Activated CD8-positive, alpha-beta T cell treated with anti-CD3 and anti-CD28 coated beads for 36 hours (primary cell): Measurements from ENCODE around the gene UBE2D1. TPM values are rescaled to one million over a fixed set of nuclear protein-coding genes. Genes with fewer than 3 reads are reported as not detected.

Experiments
- ATAC-seq: fragments of 200-7000 bp; cut with Tn5 transposase; one replicate; pipeline ENCODE4 v1.10.0; 2021; ENCODE audit warnings: mild to moderate bottlenecking, moderate library complexity
- CTCF ChIA-PET: fragments of 350-600 bp; sonication (Branson Sonifier 250); formaldehyde crosslinking; loops from one replicate; lab custom pipeline; 2021; ENCODE audit warnings: antibody characterized with exemption; lab: Charles Lee
- POLR2A ChIA-PET: fragments of 350-600 bp; sonication (Branson Sonifier 250); formaldehyde crosslinking; loops from one replicate; lab custom pipeline; 2021; ENCODE audit warnings: antibody characterized with exemption; lab: Charles Lee
- DNase-seq: peaks from one replicate; pipeline ENCODE4 v3.0.0-alpha.2; 2020
- H3K27ac Mint-ChIP-seq: one replicate; pipeline ENCODE4 v1.8.0; 2021; ENCODE audit warnings: mild to moderate bottlenecking, mixed read lengths
- H3K27me3 Mint-ChIP-seq: one replicate; pipeline ENCODE4 v1.8.0; 2021; ENCODE audit warnings: mixed read lengths
- H3K36me3 Mint-ChIP-seq: one replicate; pipeline ENCODE4 v1.8.0; 2021; ENCODE audit warnings: low read depth, mixed read lengths
- H3K4me1 Mint-ChIP-seq: one replicate; pipeline ENCODE4 v1.8.0; 2021; ENCODE audit warnings: low read depth, mixed read lengths
- H3K4me3 Mint-ChIP-seq: one replicate; pipeline ENCODE4 v1.8.0; 2021; ENCODE audit warnings: mild to moderate bottlenecking, moderate library complexity, mixed read lengths
- H3K9me3 Mint-ChIP-seq: one replicate; pipeline ENCODE4 v1.8.0; 2021; ENCODE audit warnings: mixed read lengths
- intact Hi-C: fragments of 100-400 bp; cut with micrococcal nuclease; formaldehyde crosslinking; loops from one replicate; pipeline ENCODE4 v1.10.0; 2022
- total RNA-seq, 2 experiments: library from RNA; stranded (reverse); gene quantifications; one replicate each; pipeline ENCODE4 v1.2.3, GENCODE V29; 2021
- TF ChIP-seq, protein P1 (sequence below): fragments of 200-600 bp; IDR thresholded peaks from one replicate; pipeline ENCODE4 v1.8.0; 2022; ENCODE audit warnings: antibody characterized with exemption, mild to moderate bottlenecking

Gene UBE2D1
- total RNA-seq, 2 experiments from 2014 or later, result 12.1 to 12.8 TPM

DNA sequence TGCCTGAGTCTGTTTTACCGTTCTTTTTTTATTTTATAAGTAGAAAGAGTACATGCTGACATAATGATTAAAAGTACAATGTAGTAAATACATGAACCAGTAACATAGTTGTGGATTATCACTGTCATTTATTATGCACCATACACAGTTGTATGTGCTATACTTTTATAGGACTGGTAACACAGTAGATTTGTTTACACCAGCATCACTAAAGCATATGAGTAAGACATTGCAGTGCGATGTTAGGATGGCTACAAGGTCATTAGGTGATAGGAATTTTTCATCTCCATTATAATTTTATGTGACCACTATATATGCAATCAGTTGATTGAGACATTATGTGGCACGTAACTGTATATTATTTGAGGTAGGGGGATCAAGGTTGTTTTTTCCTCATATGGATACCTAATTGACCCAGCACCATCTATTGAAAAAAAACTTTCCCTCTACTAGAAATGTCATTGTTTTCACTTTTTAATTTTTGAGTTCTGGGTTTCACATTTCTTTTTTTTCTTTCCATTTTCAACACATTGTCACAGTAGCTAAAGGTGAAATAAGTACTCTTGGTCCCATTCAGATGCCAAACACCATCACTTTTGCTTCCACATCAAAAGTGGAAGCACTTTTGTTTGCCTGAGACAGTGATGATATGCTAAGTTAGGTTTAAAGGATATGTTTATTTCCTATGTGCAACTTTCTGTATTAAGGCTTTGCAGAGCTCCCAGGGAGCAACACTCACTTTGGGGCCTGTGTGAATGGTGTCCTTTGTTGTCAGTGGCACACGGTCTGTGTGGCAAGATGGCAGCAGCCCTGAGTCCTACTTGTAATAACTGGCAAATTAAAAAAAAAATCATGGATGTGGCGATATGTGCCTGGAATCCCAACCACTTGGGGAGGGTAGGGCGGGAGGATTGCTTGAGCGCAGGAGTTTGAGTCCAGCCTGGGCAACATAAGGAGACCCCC, 17.1 kb downstream of the UBE2D1 start:
- intact Hi-C loops, result no loop called here
- H3K27me3 Mint-ChIP-seq, result no peaks in the 10 kb centered on the region
- no peak for ATAC-seq
- ChIA-PET CTCF (interaction anchor here (1.3 to 1.8 kb wide), 3 partner anchors 7 to 53 kb away, joined by 3 to 5 read pairs (median 3); no protein-coding TSS in a partner anchor), POLR2A (no interaction called here)
- no peak for DNase-seq
- peaks cover 1% of the 10 kb centered on the region for H3K36me3 Mint-ChIP-seq
- no peaks in the 10 kb centered on the region for H3K9me3 Mint-ChIP-seq
- H3K4me1 Mint-ChIP-seq, result peaks cover 37% of the 10 kb centered on the region
- no peak overlapping the region for H3K4me3 Mint-ChIP-seq
- TF ChIP-seq, protein P1, sequence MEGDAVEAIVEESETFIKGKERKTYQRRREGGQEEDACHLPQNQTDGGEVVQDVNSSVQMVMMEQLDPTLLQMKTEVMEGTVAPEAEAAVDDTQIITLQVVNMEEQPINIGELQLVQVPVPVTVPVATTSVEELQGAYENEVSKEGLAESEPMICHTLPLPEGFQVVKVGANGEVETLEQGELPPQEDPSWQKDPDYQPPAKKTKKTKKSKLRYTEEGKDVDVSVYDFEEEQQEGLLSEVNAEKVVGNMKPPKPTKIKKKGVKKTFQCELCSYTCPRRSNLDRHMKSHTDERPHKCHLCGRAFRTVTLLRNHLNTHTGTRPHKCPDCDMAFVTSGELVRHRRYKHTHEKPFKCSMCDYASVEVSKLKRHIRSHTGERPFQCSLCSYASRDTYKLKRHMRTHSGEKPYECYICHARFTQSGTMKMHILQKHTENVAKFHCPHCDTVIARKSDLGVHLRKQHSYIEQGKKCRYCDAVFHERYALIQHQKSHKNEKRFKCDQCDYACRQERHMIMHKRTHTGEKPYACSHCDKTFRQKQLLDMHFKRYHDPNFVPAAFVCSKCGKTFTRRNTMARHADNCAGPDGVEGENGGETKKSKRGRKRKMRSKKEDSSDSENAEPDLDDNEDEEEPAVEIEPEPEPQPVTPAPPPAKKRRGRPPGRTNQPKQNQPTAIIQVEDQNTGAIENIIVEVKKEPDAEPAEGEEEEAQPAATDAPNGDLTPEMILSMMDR, result no peak
- no peak overlapping the region for H3K27ac Mint-ChIP-seq

DNA sequence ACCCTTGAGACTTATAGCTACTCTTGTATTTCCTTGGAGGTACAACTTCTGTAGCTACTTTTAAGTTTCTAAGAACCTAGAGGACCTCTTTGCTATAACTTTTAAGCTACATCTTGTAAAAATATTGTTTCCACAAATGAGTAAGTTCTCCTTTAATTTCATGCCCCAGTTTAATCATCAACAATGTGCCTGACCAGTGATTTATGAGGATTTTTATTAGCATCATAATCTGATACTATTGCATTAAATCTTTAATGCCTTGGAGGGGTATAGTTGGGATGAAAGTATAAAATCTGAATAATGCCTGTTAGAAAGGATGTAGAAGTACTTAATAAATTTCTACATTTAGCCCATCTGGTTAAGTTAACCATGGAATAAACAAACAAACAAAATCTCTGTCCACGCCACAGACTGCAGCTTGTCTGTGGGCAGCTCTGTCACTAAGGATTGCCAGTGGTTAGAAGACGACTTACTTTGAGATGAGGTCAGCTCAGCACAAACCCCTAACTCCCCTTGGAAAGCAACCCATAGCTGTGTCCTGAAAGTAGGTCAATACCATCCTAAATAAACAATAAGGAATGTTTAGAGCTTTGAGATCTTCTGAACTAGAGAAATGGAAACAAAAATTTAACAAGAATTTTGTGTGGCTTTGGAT, 18.3 kb downstream of the UBE2D1 start:
- intact Hi-C loops, result no loop called here
- H3K4me3 Mint-ChIP-seq, result no peak overlapping the region
- H3K36me3 Mint-ChIP-seq, result peaks cover under 1% of the 10 kb centered on the region
- ChIA-PET CTCF (interaction anchor here (1.1 to 1.8 kb wide), 6 partner anchors 9 to 54 kb away, joined by 3 to 5 read pairs (median 4); partner anchors contain the start of gene TFAM), POLR2A (interaction anchor here (1.2 kb wide), 1 partner anchor 31 kb away, joined by 3 read pairs; the partner anchor contains the start of gene TFAM)
- no peaks in the 10 kb centered on the region for H3K27me3 Mint-ChIP-seq
- H3K27ac Mint-ChIP-seq, result no peak overlapping the region
- peaks cover 36% of the 10 kb centered on the region for H3K4me1 Mint-ChIP-seq
- H3K9me3 Mint-ChIP-seq, result no peaks in the 10 kb centered on the region
- ATAC-seq (no peak), DNase-seq (no peak)
- TF ChIP-seq, protein P1, result no peak

- no peaks in the 10 kb centered on the region for H3K27me3 Mint-ChIP-seq
- POLR2A ChIA-PET, result no interaction called here
- intact Hi-C loops, result no loop called here
- TF ChIP-seq, protein P1, result no peak
- H3K27ac Mint-ChIP-seq, result no peak overlapping the region
- H3K4me3 Mint-ChIP-seq, result no peak overlapping the region
- H3K4me1 Mint-ChIP-seq, result peaks cover 32% of the 10 kb centered on the region
- peaks cover 4% of the 10 kb centered on the region for H3K36me3 Mint-ChIP-seq
- no peak for DNase-seq
- no peaks in the 10 kb centered on the region for H3K9me3 Mint-ChIP-seq
- CTCF ChIA-PET, result no interaction called here
- no peak for ATAC-seq
Observed at GRCh38 chr10:58356756-58357155, 21.9 kb downstream of the UBE2D1 start.

DNA sequence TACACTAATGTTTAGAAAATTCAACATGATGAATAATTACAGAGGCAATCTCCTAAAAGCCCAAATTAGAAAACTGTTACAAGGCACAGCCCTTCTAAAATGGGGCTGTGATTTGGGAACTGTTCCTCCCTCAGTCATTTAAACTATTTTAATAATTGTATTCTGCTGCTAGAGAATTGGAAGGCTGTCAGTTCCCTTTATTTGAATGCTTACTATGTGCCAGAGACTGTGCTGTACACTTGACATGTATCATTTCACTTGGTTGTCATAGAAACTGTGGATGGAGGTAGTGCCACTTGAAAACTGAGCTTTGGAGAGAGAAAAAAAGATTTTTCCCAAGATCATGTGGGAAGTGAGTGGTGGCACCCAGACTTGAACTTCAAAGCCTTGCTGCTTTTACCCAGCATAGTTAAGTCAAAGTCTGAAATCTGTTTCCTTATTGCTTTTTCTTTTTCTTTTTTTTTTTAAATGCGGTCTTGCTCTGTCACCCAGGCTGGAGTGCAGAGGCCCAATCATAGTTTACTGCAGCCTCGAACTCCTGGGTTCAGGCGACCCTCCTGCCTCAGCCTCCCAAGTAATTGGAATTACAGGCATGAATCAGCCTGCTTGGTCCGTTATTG, 23.6 kb downstream of the UBE2D1 start:
- ChIA-PET CTCF (interaction anchor here (1.7 kb wide), 1 partner anchor 59 kb away, joined by 4 read pairs; no protein-coding TSS in a partner anchor), POLR2A (interaction anchor here (1.4 kb wide), 1 partner anchor 29 kb away, joined by 3 read pairs; no protein-coding TSS in a partner anchor)
- intact Hi-C loops, result no loop called here
- ATAC-seq (no peak), DNase-seq (no peak)
- Mint-ChIP-seq H3K9me3 (no peaks in the 10 kb centered on the region), H3K36me3 (peaks cover 6% of the 10 kb centered on the region), H3K4me1 (peaks cover 27% of the 10 kb centered on the region), H3K4me3 (no peak overlapping the region), H3K27me3 (no peaks in the 10 kb centered on the region), H3K27ac (no peak overlapping the region)
- TF ChIP-seq, protein P1, result no peak
